CD4-positive, alpha-beta T cell treated with Interleukin-15 for 4 hours (primary cell): ENCODE results near the gene YWHAE.
"Not testable (repeated sequence)": the region's sequence is repeated elsewhere in the genome, so short reads cannot be mapped to it uniquely, and the experiment has no call there.

Experiments used
- DNase-seq: peaks from one replicate; pipeline ENCODE4 v3.0.0-alpha.2; 2020; ENCODE audit warnings: low spot score

YWHAE gene

DNA sequence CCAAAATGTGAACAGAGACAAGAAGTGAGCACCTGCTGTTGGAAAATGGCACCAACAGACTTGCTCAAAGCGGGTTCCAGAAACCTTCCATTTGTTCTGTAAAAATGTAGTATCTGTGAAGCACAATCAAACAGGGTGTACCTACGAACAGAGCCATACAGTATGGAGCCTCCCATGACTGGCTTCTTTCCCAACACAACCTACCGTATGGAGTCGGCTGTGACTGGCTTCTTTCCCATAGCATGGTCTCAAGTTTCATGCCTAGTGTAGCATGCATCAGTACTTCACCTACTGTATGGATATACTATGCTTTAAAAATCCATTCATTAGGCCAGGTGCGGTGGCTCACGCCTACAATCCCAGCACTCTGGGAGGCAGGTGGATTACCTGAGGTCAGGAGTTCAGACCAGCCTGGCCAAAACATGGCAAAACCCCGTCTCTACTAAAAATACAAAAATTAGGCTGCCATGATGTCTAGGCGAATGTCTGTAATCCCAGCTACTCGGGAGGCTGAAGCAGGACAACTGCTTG, 26.2 kb downstream of the YWHAE start:
- DNase-seq: no peak

DNA sequence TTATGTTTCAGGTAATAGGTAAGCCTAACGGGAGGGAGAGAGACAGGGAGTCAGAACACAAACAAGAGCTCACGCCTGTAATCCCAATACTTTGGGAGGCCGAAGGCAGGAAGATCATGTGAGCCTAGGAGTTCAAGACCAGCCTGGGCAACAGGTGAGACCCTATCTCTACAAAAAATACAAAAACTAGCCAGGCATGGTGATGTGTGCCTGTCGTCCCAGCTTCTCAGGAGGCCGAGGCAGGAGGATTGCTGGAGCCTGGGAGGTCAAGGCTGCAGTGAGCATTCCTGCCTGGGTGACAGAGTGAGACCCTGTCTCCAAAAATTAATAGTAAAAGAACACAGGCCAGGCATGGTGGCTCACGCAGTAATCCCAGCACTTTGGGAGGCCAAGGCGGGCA, 27.4 kb downstream of the YWHAE start:
- DNase-seq: no peak

DNA sequence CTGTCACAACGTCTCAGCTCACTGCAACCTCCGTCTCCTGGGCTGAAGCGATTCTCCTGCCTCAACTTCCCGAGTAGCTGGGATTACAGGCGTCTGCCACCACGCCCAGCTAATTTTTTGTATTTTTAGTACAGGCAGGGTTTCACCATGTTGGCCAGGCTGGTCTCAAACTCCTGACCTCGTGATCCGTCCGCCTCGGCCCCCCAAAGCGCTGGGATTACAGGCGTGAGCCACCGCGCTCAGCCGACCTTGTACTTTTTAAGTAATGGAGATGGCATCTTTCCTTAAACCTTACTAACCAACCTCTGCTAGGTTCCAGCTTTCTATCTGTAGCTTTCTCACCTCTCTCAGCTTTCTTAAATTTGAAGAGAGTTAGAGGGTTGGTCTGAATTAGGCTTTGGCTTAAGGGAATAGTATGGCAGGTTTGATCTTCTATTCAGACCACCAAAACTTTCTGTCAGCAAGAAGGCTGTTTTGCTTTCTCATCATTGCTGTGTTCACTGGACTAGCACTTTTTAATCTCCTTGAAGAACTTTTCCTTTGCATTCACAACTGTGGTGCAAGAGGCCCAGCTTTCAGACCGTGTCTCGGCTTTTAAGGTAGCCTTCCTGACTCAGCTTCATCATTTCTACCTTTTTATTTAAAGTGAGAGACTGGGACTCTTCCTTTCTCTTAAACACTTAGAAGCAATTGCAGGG, 28.0 kb downstream of the YWHAE start:
- no peak for DNase-seq

DNA sequence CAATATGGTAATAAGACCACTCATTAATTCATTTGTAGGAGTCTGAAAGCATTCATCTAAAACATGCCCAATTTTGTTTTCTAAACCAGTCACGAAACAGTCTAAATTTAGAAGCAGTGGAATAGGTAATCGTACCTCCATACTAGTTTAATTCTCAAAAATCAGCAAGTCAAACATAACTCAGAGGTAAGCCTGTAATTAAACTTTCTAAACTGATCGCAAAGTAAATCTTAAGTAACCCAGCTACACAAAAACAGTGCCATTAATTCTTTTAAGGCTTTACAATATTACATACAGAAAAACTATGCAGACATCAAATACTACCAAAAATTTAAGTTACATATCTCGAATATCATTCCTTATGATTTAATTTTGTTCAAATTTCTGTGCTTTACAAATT, 31.4 kb downstream of the YWHAE start:
- DNase-seq: no peak

DNA sequence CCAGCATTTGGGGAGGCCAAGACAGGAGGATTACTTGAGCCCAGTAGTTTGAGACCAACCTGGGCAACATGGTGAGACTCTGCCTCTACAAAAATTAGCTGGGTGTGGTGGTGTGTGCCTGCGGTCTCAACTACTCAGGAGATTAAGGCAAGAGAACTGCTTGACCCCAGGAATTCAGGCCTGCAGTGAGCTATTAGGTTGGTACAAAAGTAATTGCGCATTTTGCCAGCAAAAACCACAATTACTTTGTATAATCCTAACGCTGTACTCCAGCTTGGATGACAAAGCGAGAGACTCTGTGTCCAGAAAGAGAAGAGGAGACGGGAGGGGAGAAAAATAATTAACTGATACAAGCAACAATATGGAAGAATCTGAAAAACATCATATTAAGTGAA, 32.7 kb downstream of the YWHAE start:
- no peak for DNase-seq

DNA sequence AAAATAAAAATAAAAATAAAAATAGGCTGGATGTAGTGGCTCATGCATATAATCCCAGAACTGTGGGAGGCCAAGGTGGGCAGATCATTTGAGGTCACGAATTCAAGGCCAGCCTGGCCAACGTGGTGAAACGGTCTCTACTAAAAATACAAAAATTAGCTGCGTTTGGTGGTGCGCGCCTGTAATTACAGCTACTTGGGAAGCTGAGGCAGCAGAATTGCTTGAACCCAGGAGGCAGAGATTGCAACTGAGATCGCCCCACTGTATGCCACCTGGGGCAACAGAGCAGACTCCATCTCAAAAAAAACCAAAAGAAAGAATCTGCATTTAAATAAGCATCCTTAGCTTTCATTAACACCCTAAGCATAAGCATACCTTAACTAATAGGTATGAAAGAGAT, 33.8 kb downstream of the YWHAE start:
- no peak for DNase-seq

DNA sequence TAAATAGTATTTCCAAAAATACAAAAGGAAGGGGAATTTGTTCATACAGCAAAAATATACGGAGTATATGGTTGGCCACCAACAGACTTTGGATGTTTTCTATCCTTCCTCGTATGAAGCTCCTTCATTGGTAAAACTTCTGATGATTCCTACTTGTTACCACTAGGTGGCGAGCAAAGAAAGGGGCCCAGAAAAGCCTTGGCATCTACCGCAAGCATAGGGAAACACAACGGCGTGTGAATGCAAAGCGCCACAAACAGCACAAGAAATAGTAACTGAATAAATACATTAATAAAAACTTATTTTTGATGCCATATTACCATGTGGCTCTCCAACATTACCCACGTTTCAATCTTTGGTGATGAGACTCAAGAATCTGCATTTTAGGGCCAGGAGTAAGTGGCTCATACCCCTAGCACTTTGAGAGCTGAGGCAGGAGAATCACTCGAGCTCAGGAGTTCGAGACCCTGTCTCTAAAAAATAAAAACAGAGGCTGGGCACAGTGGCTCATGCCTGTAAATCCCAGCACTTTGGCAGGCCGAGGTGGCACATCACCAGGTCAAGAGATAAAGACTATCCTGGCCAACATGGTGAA, 34.5 kb downstream of the YWHAE start:
- peak; percentile 79 for DNase-seq

DNA sequence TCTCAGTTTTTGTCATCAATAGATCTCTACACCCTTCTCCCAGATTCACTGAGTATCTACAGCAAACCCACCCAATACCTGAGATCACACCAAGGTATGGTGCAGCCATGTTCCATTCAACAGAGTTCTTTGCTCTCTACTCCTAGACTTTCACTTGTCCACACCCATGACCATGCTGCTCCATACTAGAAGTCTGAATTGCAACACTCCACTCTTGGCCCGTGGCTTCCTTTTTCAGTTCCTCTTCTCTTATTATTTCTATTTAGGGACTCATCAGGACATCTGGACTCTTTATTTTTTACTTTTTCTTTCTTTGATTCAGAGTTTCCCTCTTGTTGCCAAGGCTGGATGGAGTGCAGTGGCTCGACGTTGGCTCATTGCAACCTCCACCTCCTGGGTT, 37.1 kb downstream of the YWHAE start:
- no peak for DNase-seq

DNA sequence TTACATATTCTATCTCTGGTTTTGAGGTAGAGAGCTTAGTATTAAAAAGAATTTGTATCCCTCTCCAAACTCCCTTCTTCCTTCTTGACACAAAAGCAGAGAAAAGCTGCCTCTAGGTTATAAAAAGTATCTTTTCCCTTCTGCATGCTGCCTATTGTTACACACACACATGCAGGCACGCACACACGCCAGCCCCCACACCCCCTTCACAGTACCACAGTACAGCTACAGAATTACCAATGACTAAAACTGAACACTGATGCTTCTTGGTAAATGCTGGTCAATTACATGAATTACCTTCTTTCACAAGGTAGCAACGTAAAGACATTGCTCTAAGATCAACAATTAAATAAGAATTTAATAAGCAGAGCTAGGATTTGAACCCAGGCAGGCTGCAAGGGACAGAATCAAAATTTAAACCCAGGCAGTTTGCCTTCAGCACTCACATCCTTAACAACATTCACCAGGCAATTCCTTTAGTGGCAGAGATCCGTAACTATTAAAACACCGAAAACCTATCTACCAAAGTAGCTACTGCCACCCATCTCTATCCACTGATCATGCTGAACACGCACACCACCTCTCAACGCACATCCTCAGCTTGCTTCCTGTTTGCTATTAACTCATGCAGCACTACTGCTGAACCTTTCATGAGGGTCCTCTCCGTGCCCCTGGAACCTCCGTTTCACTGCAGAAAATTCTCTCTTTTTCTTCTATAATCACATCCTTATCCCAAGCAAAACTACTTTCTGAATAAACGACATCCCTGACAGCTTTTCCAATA, 37.8 kb downstream of the YWHAE start:
- DNase-seq: peak; percentile 39

DNA sequence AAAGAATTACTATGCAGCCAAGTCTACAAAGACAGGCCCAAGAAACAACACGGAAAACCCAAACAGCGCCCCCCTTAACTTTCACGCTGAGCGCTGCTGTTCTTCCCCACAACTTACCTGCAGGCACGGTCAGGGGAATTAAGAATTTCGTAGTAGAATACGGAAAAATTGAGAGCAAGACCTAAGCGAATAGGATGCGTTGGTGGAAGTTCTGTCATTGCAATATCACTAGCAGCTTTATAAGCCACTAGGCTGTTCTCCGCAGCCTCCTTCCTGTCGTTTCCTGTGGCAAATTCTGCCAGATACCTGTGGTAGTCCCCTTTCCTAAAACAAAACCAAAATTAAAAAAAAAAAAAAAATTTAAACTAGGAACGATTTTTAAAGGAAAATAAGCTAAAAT, 39.0 kb downstream of the YWHAE start:
- DNase-seq: peak; percentile 20

DNA sequence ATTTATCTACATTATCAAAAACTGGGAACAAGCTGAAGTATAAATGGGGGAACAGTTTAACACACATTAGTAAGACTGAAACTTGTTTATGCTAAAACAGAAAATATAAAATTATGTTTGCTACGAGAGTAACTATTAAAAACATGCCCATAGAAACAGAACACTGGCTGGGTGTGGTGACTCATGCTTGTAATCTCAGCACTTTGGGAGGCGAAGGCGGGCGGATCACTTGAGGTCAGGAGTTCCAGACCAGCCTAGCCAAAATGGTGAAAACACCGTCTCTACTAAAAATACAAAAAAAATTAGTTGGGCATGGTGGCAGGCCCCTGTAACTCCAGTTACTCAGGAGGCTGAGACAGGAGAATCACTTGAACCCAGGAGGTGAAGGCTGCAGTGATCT, 39.7 kb downstream of the YWHAE start:
- peak; percentile 43 for DNase-seq

DNA sequence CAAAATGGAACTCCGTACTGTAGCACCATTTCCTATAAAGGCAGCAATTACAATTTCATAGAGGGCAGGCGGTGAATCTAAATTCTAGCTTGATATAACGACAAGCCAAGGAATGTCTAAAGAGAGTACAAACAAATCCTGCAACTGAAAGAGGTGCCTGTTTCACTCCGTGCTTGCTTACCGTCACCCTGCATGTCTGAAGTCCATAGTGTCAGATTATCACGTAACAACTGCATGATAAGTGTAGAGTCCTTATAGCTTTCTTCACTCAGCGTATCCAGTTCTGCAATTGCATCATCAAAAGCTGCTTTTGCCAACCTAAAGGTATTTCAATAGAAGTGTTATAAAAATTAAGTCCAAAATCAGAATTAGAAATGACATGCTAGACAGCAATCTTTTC, 46.0 kb downstream of the YWHAE start:
- no peak for DNase-seq

DNA sequence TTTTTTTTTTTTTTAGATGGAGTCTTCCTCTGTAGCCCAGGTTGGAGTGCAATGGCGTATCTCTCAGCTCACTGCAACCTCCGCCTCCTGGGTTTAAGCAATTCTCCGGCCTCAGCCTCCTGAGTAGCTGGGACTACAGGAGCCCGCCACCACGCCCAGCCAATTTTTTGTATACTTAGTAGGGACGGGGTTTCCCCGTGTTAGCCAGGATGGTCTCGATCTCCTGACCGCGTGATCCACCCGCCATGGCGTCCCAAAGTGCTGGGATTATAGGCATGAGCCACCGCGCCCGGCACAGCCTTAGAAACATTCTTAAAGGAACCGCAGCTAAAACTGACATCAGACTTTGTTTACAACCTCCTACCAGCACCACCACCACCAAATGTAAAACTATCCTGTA, 47.5 kb downstream of the YWHAE start:
- not testable (repeated sequence) for DNase-seq

DNA sequence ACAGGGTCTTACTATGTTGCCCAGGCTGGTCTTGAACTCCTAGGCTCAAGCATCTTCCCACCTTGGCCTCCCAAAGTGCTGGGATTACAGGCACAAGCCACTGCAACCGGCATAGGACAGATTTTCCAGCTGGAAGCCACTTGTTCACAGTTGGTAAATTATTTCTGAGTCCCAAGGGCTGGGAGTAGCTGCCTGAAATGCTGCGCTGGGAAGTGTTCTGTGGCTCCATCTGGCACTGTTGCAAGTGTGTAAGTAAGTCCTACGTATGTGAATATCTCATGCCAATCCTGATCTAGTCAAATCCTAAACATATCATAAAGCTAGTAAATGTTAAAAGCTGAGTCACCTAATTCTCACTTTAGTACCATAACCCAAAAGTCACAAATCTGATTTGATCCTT, 48.1 kb downstream of the YWHAE start:
- no peak for DNase-seq

DNA sequence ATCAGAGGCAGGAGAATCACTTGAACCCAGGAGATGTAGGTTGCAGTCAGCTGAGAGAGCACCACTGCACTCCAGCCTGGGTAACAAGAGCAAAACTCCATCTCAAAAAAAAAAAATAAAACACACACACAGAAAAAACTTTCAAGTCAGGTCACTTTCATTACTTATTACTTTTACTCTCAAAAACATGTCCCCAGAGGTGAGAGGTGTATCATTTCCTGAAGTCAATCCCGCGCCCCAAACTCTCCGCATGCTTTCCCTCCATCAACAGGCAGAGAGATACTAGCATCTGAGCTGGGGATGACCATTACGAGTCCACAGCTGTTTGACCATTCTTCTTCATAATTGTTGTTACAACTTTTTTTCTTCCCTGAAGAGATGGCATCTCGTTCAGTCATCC, 48.7 kb downstream of the YWHAE start:
- DNase-seq: no peak

DNA sequence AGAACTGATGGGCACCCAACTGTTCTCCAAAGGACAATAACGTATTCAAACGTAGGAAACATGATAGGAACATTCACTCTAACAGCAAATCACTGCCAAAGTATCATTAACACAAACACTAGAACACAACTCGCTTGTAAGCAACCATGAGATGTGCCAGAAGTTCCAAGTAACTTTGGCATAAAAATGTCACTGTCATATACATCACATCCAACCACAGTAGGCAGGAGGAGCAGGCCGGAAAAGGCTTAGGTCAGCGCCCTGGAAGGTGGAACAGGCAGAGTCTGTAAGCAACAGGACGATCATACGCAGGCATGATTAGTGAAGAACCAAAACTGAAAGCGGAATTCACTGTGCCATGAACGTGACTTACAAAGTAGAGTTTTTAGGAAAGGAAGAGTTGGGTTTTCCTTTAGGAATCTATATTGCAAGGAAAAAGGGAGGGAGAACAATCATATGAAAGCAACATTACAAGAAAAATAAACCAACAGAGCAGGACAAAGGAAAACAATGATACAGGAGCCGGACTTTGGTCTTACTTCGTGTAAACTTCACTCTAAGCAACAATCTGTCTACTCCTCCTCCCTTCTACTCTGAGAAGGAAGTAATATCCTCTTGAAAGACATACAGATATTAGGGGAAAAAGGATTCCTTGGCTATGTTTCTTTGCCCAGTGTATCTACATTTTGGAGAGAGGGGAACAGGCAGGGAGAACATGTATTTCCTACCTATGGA, 52.3 kb downstream of the YWHAE start:
- peak; percentile 7 for DNase-seq

DNA sequence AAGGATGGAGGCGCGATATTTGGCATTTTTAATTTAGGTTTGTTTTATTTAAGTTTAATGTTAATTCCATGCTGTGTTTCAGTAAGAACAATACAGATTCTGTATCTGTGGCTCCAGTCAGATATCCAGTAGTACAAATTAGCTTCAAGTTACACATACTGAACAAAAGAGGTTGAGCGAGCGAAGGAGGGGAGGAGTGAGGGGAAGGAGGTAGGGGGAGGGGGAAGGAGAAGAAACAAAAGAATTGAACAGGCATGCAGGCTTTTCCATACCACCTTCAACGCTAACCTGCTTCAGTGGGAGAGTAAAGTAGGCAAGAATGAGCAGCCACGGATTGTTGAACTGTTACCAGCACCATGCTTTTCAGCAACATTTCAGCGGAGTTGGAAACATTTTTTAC, 55.5 kb downstream of the YWHAE start:
- DNase-seq: no peak

DNA sequence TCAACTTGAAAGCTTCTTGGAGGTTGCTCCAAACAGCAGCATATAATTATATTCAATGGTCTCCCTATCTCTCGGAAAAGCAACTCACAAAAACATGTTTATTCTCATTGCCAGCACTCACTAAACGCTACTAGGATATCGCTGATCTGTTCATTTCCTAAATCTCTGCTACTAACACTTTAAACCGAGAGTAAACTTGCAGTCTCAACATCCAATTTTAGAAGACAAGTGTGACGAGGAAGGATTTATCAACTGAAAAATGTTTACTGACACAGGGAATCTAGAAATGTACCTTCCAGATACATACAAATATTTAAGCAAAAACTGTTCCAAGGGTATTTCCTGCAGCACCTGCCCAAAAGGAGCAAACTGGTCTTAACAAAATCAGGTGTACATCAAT, 56.5 kb downstream of the YWHAE start:
- no peak for DNase-seq

DNA sequence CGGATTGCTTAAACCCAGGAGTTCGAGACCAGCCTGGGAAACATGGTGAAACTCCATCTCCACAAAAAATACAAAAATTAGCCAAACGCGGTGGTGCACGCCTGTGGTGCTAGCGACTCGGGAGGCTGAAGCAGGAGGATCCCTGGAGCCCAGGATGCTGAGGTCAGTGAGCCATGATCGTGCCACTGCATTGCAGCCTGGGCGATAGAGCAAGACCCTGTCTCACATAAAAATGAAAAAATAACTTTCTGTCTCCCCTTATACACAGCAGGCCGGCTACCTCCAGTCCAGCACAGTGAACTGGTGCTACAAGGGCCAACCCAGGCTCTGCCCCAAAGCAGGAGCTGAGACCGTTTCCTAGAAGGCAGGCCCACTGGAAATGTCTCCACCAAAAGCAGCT, 59.7 kb downstream of the YWHAE start:
- no peak for DNase-seq

DNA sequence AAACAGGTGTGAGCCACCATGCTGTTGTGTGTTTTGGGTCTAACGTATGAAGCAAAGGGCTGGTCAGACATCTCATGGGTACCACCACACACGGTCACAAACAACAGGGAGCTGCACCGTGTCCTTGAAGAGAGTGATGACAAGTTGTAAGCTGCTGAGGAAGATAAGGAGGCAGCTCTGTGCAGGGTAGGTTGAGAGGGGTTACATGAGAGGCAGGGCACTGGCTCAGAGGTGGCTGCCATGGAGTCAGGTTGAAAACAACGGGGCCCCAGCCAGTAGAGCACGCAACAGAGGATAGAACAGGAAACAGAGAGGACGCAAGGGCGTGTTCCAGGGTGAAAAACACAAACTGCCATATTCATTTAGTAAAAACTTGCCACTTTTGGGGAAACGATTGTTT, 68.3 kb downstream of the YWHAE start:
- DNase-seq: no peak

DNA sequence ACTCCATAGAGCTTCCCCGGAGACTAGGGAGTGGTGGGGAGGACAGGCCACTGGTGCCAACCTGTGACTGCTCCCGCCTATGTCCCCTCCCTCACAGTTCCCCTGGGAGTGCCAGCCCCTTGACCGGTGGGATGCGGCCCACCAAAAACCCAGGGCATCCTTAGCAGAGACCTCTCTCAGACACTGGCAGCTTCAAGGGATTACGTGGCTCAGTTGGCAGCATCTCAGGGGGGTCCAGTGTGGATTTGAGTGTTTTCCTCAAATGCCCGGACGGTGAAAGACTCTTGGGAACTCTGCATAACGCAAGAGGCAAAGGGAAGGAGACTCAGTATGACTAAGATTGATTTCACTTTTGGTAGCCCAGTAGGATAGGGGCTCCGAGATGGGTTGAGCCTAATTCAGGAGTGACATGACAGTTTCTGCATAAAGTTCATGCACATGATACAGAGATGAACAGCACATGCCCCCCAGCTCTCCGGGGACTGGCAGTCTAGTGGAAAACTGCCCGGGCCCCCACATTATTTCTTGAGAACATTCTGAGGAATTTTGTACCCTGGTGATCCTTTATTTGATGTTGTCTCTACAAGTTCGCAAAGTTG, 70.2 kb downstream of the YWHAE start:
- no peak for DNase-seq

DNA sequence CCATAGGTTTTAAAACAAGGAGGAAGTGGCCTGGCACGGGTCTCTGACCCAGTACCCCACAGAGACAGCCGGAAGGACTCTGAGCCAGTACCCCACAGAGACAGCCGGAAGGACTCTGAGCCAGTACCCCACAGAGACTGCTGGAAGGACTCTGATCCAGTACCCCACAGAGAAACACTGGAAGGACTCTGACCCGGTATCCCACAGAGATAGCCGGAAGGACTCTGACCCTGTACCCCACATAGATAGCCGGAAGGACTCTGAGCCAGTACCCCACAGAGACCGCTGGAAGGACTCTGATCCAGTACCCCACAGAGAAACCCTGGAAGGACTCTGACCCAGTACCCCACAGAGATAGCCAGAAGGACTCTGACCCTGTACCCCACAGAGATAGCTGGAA, 71.6 kb downstream of the YWHAE start:
- DNase-seq: no peak
